ENCODE data around the gene UGT1A9. TPM values are rescaled to one million over a fixed set of nuclear protein-coding genes. Genes with fewer than 3 reads are reported as not detected.
"Not testable (repeated sequence)": the region's sequence is repeated elsewhere in the genome, so short reads cannot be mapped to it uniquely, and the experiment has no call there.

The UGT1A9 gene
- not detected in 2 replicates for total RNA-seq (2014; rRNA removed; shearing (Covaris generic))

- H3K4me1 ChIP-seq (replicated peaks) = no peaks in the 10 kb centered on the region
- H3K9me3 ChIP-seq (replicated peaks) = no peaks in the 10 kb centered on the region
- no peak for DNase-seq (ENCODE audit: low read depth in 1 of 2, low spot score in 2 of 2)
- no peak within 1 kb of the TSS for H3K4me3 ChIP-seq
- H3K27ac ChIP-seq = no peak within 1 kb of the TSS
- no peaks in the 10 kb centered on the region for H3K27me3 ChIP-seq (replicated peaks)
- H3K36me3 ChIP-seq = no peaks in the 10 kb centered on the region
Observed at GRCh38 chr2:233671290-233672161, at the start of gene UGT1A9. UGT1A9 (plus strand) TSS chr2:233671898; CDS start chr2:233671935, 37 bp downstream.

- no peak overlapping the region for H3K4me3 ChIP-seq
- H3K27ac ChIP-seq = no peak overlapping the region
- DNase-seq (ENCODE audit: low read depth in 1 of 2, low spot score in 2 of 2) = no peak
- peaks cover 3% of the 10 kb centered on the region; the same call in 1 of the 2 replicates for H3K9me3 ChIP-seq (replicated peaks)
- no peaks in the 10 kb centered on the region for H3K4me1 ChIP-seq (replicated peaks)
- no peaks in the 10 kb centered on the region for H3K27me3 ChIP-seq (replicated peaks)
- H3K36me3 ChIP-seq = no peaks in the 10 kb centered on the region
Observed at GRCh38 chr2:233627331-233628025, 44.2 kb upstream of the UGT1A9 start.

- H3K27me3 ChIP-seq (replicated peaks); H3K36me3 ChIP-seq; H3K9me3 ChIP-seq (replicated peaks); H3K4me3 ChIP-seq; DNase-seq (ENCODE audit: low read depth in 1 of 2, low spot score in 2 of 2); H3K27ac ChIP-seq; H3K4me1 ChIP-seq (replicated peaks): not testable (repeated sequence)
Observed at GRCh38 chr2:233636306-233636705, 35.4 kb upstream of the UGT1A9 start, which contains the start of gene UGT1A10. UGT1A10 (plus strand) TSS chr2:233636448; CDS start chr2:233636523, 75 bp downstream.

- Histone ChIP-seq H3K4me1 (replicated peaks) (no peaks in the 10 kb centered on the region), H3K9me3 (replicated peaks) (0 out of 2 replicates have a peak, but pooled peaks cover 2% of the 10 kb centered on the region)
- DNase-seq (ENCODE audit: low read depth in 1 of 2, low spot score in 2 of 2) = no peak
Observed at GRCh38 chr2:233638836-233639235, 32.9 kb upstream of the UGT1A9 start.

GRCh38 chr2:233639860-233640259 lies 31.8 kb upstream of the UGT1A9 start:
- Histone ChIP-seq H3K36me3 (no peaks in the 10 kb centered on the region), H3K27me3 (replicated peaks) (no peaks in the 10 kb centered on the region), H3K27ac (no peak overlapping the region), H3K4me1 (replicated peaks) (no peaks in the 10 kb centered on the region), H3K4me3 (no peak overlapping the region), H3K9me3 (replicated peaks) (0 out of 2 replicates have a peak, but pooled peaks cover 2% of the 10 kb centered on the region)
- no peak for DNase-seq (ENCODE audit: low read depth in 1 of 2, low spot score in 2 of 2)

More at GRCh38 chr2:233638836-233639235, 32.9 kb upstream of the UGT1A9 start:
- Histone ChIP-seq H3K36me3 (no peaks in the 10 kb centered on the region), H3K27ac (no peak overlapping the region), H3K27me3 (replicated peaks) (no peaks in the 10 kb centered on the region), H3K4me3 (no peak overlapping the region)

- no peaks in the 10 kb centered on the region for H3K27me3 ChIP-seq (replicated peaks)
- H3K36me3 ChIP-seq = no peaks in the 10 kb centered on the region
- H3K4me1 ChIP-seq (replicated peaks) = no peaks in the 10 kb centered on the region
- no peak overlapping the region for H3K27ac ChIP-seq
- no peak overlapping the region for H3K4me3 ChIP-seq
- 0 out of 2 replicates have a peak, but pooled peaks cover 2% of the 10 kb centered on the region for H3K9me3 ChIP-seq (replicated peaks)
- no peak for DNase-seq (ENCODE audit: low read depth in 1 of 2, low spot score in 2 of 2)
Observed at GRCh38 chr2:233643128-233643527, 28.6 kb upstream of the UGT1A9 start.

GRCh38 chr2:233646033-233646432 lies 25.7 kb upstream of the UGT1A9 start:
- H3K9me3 ChIP-seq (replicated peaks); DNase-seq (ENCODE audit: low read depth in 1 of 2, low spot score in 2 of 2); H3K27ac ChIP-seq: not testable (repeated sequence)

GRCh38 chr2:233650981-233651380 lies 20.7 kb upstream of the UGT1A9 start:
- DNase-seq (ENCODE audit: low read depth in 1 of 2, low spot score in 2 of 2) = no peak
- Histone ChIP-seq H3K9me3 (replicated peaks) (no peaks in the 10 kb centered on the region), H3K27ac (no peak overlapping the region), H3K4me3 (no peak overlapping the region), H3K36me3 (no peaks in the 10 kb centered on the region), H3K27me3 (replicated peaks) (no peaks in the 10 kb centered on the region; the same call in none of the 2 replicates), H3K4me1 (replicated peaks) (no peaks in the 10 kb centered on the region)

More at GRCh38 chr2:233646033-233646432, 25.7 kb upstream of the UGT1A9 start:
- not testable (repeated sequence) for H3K4me3 ChIP-seq; H3K36me3 ChIP-seq; H3K27me3 ChIP-seq (replicated peaks); H3K4me1 ChIP-seq (replicated peaks)

- H3K27ac ChIP-seq = no peak overlapping the region
- no peak overlapping the region for H3K4me3 ChIP-seq
- no peaks in the 10 kb centered on the region; the same call in none of the 2 replicates for H3K27me3 ChIP-seq (replicated peaks)
- no peaks in the 10 kb centered on the region for H3K9me3 ChIP-seq (replicated peaks)
- DNase-seq (ENCODE audit: low read depth in 1 of 2, low spot score in 2 of 2) = no peak
- no peaks in the 10 kb centered on the region for H3K36me3 ChIP-seq
- H3K4me1 ChIP-seq (replicated peaks) = no peaks in the 10 kb centered on the region
Observed at GRCh38 chr2:233651430-233651829, 20.3 kb upstream of the UGT1A9 start.

- DNase-seq (ENCODE audit: low read depth in 1 of 2, low spot score in 2 of 2) = no peak
- H3K4me3 ChIP-seq = no peak overlapping the region
- no peaks in the 10 kb centered on the region for H3K4me1 ChIP-seq (replicated peaks)
- peaks cover 9% of the 10 kb centered on the region for H3K27me3 ChIP-seq (replicated peaks)
- H3K27ac ChIP-seq = no peak overlapping the region
- no peaks in the 10 kb centered on the region for H3K36me3 ChIP-seq
- H3K9me3 ChIP-seq (replicated peaks) = no peaks in the 10 kb centered on the region
Observed at GRCh38 chr2:233654501-233654900, 17.2 kb upstream of the UGT1A9 start.

GRCh38 chr2:233655043-233655442 lies 16.7 kb upstream of the UGT1A9 start:
- H3K27me3 ChIP-seq (replicated peaks) = peaks cover 9% of the 10 kb centered on the region
- H3K36me3 ChIP-seq = no peaks in the 10 kb centered on the region
- H3K4me1 ChIP-seq (replicated peaks) = no peaks in the 10 kb centered on the region
- no peak for DNase-seq (ENCODE audit: low read depth in 1 of 2, low spot score in 2 of 2)
- no peak overlapping the region for H3K4me3 ChIP-seq
- H3K9me3 ChIP-seq (replicated peaks) = no peaks in the 10 kb centered on the region
- no peak overlapping the region for H3K27ac ChIP-seq

GRCh38 chr2:233655943-233656342 lies 15.8 kb upstream of the UGT1A9 start:
- H3K4me1 ChIP-seq (replicated peaks); H3K9me3 ChIP-seq (replicated peaks); H3K27ac ChIP-seq; H3K36me3 ChIP-seq; H3K4me3 ChIP-seq; DNase-seq (ENCODE audit: low read depth in 1 of 2, low spot score in 2 of 2): not testable (repeated sequence)
- peaks cover 11% of the 10 kb centered on the region for H3K27me3 ChIP-seq (replicated peaks)

- Histone ChIP-seq H3K36me3 (no peaks in the 10 kb centered on the region), H3K4me1 (replicated peaks) (no peaks in the 10 kb centered on the region), H3K9me3 (replicated peaks) (no peaks in the 10 kb centered on the region), H3K27ac (no peak overlapping the region), H3K4me3 (no peak overlapping the region), H3K27me3 (replicated peaks) (peaks cover 13% of the 10 kb centered on the region)
- DNase-seq (ENCODE audit: low read depth in 1 of 2, low spot score in 2 of 2) = no peak
Observed at GRCh38 chr2:233656443-233656842, 15.3 kb upstream of the UGT1A9 start.

- peaks cover 13% of the 10 kb centered on the region for H3K27me3 ChIP-seq (replicated peaks)
- no peak overlapping the region for H3K4me3 ChIP-seq
- H3K36me3 ChIP-seq = no peaks in the 10 kb centered on the region
- no peak for DNase-seq (ENCODE audit: low read depth in 1 of 2, low spot score in 2 of 2)
- no peaks in the 10 kb centered on the region for H3K4me1 ChIP-seq (replicated peaks)
- no peaks in the 10 kb centered on the region for H3K9me3 ChIP-seq (replicated peaks)
- no peak overlapping the region for H3K27ac ChIP-seq
Observed at GRCh38 chr2:233658610-233659009, 13.1 kb upstream of the UGT1A9 start.
